ENCODE results near the gene CFL1.

CFL1 gene

DNA sequence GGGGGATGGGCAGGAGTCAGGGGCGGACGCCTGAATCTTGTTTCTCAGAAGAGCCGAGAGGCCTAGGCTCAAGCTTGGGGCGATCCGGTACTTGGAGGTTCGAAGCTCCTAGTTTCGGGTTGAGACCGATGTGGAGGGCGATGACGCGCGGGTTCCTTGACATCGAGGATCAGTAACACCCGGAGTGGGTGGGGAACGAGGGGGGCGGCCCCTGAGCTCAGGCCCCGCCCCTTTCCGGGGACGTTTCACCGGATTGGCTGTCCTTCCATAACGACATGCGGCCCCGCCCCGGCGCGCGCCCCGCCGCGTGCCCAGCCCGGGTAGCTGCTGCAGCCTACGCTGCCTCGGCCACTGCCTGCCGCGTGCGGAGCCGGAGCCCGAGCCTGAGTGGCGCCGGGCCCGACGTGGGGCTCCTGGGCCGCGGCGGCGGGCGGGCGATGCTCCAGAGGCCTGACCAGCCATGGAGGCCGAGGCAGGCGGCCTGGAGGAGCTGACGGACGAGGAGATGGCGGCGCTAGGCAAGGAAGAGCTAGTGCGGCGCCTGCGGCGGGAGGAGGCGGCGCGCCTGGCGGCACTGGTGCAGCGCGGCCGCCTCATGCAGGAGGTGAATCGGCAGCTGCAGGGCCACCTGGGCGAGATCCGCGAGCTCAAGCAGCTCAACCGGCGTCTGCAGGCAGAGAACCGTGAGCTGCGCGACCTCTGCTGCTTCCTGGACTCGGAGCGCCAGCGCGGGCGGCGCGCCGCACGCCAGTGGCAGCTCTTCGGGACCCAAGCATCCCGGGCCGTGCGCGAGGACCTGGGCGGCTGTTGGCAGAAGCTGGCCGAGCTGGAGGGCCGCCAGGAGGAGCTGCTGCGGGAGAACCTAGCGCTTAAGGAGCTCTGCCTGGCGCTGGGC is 32.6 kb upstream of the CFL1 start, which contains the start of gene CCDC85B:
Gene CCDC85B (plus strand): TSS at position 350 of the 895 bp plus-strand sequence. CDS start 111 bp downstream, at position 461.
- peak; percentile 89 for DNase-seq
- in situ Hi-C loops (cut with HindIII; ENCODE audit: low pct_ligation_motif_present, low pct_unique_long_range_greater_than_20kb, low sequenced_read_pairs) = no loop called here

DNA sequence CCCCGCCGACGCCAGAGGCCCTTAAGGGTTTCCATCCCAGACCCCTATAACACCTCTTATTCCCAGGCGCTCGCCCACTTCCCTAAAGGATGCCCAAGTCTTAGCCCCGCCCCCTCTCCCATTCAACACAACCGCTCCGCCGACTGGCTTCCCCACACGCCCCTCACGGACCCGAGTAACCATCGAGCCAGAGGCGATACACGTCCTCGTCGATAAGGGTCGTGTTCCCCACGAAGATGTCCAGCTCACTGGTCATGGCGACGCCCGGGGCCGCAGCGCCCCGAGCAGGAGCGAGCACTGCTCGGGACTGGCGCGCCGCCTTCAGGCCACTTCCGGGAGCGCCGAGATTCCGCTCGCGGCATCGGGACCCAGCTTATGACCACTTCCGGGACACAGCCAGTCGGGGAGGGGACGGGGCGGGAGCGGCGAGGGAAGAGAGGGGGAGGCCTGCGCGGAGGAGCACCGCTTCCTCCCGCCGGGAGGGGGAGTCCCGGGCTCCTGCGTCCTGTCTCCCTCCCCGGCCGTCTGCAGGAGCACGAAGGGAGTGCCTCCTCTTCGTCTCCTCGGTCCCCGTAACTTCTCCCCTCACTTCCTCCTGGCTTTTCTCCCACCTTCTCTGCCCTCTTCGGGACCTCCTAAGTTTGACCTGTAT is 30.3 kb upstream of the CFL1 start, which contains the start of gene FIBP:
Gene FIBP (minus strand): TSS at position 309 of the 652 bp plus-strand sequence. CDS start 53 bp downstream, at position 256.
- peak; percentile 93 for DNase-seq
- in situ Hi-C loops (cut with HindIII; ENCODE audit: low pct_ligation_motif_present, low pct_unique_long_range_greater_than_20kb, low sequenced_read_pairs) = no loop called here

DNA sequence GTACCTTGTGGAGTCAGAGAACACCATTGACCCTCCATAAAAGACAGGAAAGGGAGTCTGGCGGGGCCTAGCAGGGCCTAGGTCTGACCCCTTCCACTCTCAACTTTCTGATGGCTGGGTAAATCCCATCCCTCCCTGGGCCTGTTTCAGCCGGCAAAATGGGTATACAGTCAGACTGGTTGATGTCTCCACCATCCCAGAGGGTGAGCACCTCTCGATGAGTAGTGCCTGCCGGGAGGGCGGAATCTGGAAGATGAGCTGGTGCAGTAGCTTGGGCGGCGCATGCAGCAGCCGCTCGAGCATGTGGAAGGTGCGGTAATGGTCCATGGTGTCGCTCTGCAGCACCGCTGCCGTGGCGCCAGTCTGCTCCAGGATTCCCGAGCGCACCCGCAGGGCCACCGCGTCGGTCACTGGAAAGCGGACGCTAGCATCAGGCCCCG is 29.8 kb upstream of the CFL1 start:
- peak; percentile 45 for DNase-seq
- in situ Hi-C loops (cut with HindIII; ENCODE audit: low pct_ligation_motif_present, low pct_unique_long_range_greater_than_20kb, low sequenced_read_pairs) = no loop called here

DNA sequence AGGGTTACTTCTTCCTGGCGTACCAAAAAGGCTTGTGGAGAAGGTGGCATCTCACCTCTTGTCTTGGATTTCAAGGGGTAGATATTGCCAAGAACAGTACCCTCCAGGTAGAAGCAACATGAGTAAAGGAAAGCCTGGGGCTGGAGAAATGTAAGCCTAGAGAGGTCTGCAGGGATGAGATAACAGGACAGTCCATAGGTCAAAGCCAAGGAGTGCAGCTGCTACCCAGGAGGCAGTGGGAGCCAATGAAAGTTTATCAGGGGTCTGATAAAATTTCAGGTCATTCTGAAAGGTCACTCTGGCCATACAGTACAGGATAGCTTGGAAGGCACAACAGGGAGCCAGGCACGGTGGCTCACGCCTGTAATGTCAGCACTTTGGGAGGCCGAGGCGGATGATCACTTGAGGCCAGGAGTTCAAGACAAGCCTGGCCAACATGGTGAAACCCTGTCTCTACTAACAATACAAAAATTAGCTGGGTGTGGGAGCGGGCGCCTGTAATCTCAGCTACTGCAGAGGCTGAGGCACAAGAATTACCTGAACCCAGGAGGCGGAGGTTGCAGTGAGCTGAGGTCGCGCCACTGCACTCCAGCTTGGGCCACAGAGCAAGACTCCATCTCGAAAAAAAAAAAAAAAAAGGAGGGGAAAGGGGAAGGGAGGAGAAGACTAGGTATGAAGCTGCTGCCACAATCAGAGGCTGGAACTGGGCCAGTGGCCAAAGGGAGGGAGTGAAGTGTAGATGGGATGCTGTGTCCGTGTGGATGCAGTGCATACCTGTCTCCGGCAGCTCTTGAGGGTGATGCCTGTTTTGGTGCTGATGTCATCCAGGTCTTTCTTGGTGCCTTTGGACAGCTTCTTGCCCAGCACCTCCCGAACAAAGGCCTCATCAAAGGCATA is 29.1 kb upstream of the CFL1 start:
- DNase-seq = no peak
- in situ Hi-C loops (cut with HindIII; ENCODE audit: low pct_ligation_motif_present, low pct_unique_long_range_greater_than_20kb, low sequenced_read_pairs) = no loop called here

GRCh38 chr11:65885808-65886536 is 28.0 kb upstream of the CFL1 start:
- no peak for DNase-seq
- in situ Hi-C loops (cut with HindIII; ENCODE audit: low pct_ligation_motif_present, low pct_unique_long_range_greater_than_20kb, low sequenced_read_pairs) = no loop called here

DNA sequence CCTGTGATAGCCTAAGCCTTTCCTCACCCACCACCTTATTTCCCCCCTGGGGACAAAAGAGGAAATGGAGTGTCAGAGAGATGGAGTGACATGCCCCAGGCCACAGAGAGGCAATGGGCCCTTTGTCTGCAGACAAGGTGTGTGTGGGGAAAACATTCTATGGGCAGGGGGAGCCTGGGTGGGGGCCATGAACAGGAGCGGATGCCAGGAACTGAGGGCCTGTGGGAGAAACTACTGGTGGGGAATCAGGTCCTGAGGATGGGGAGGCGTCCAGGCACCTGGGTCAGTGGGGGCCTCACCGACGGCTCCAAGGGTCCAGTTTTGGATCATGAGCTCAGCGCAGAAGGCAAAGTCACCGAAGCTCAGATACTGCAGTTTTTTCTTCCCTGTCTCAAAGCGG is 27.3 kb upstream of the CFL1 start:
- DNase-seq = no peak
- in situ Hi-C loops (cut with HindIII; ENCODE audit: low pct_ligation_motif_present, low pct_unique_long_range_greater_than_20kb, low sequenced_read_pairs) = no loop called here

DNA sequence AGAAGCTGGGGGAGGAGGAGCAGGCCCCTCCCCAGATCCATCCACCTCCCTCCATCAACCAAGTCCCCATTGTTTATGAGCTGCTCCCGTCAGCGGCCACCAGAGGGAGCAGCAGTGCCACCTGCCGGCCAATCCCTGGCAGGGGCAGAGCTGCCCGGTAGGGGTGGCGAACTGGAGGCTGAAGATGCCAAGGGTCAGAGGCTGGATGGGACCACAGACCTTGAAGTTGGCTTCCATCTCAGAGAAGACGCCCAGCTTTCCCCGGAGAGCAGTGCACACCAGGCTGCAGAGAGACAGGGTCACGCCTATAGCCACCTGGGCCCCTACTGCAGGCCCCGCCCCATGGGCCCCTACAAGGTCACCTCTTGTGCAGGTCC is 26.7 kb upstream of the CFL1 start:
- DNase-seq = peak; percentile 72
- in situ Hi-C loops (cut with HindIII; ENCODE audit: low pct_ligation_motif_present, low pct_unique_long_range_greater_than_20kb, low sequenced_read_pairs) = no loop called here

- no peak for DNase-seq
- in situ Hi-C loops (cut with HindIII; ENCODE audit: low pct_ligation_motif_present, low pct_unique_long_range_greater_than_20kb, low sequenced_read_pairs) = no loop called here
These were observed 26.1 kb upstream of the CFL1 start for GRCh38 chr11:65883786-65884715.

- DNase-seq = no peak
- in situ Hi-C loops (cut with HindIII; ENCODE audit: low pct_ligation_motif_present, low pct_unique_long_range_greater_than_20kb, low sequenced_read_pairs) = no loop called here
These were observed 25.2 kb upstream of the CFL1 start for GRCh38 chr11:65883058-65883761.

DNA sequence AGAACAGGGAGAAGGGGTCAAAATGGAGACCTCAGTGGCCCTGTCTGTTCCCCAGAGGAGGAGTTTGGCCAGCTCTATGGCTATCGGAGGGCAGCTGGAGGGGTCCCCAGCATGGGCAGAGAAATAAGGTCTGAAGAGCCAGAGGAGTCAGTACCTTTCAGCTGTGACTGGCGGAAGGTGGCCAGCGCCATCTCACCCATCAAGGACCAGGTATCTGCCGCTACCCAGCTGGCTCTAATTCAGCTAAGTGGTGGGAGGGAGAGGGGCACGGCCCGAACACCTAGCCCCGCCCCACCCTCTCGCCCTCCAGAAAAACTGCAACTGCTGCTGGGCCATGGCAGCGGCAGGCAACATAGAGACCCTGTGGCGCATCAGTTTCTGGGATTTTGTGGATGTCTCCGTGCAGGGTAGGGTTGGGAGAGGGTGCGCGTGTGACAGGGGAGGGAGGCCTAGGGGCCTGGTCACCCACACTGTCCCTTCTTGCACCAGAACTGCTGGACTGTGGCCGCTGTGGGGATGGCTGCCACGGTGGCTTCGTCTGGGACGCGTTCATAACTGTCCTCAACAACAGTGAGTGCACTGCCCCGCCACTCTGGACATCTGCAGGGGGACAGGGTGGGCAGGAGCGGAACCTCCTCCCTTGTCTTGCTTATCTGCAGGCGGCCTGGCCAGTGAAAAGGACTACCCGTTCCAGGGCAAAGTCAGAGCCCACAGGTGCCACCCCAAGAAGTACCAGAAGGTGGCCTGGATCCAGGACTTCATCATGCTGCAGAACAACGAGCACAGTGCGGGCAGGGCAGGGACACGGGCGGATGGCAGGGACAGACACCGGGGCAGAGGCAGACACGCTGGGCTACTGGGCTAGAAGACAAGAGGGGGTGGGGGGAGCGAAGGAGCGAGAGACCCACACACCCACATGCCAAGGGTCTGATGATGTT is 24.4 kb upstream of the CFL1 start:
- no peak for DNase-seq
- in situ Hi-C loops (cut with HindIII; ENCODE audit: low pct_ligation_motif_present, low pct_unique_long_range_greater_than_20kb, low sequenced_read_pairs) = no loop called here

- DNase-seq = no peak
- in situ Hi-C loops (cut with HindIII; ENCODE audit: low pct_ligation_motif_present, low pct_unique_long_range_greater_than_20kb, low sequenced_read_pairs) = no loop called here
These were observed 23.0 kb upstream of the CFL1 start for GRCh38 chr11:65880844-65881421.

- no peak for DNase-seq
- in situ Hi-C loops (cut with HindIII; ENCODE audit: low pct_ligation_motif_present, low pct_unique_long_range_greater_than_20kb, low sequenced_read_pairs) = no loop called here
These were observed 22.0 kb upstream of the CFL1 start for GRCh38 chr11:65880027-65880426.

GRCh38 chr11:65879617-65880016 is 21.6 kb upstream of the CFL1 start, which contains the start of gene CTSW:
TSS of gene CTSW (plus strand) at chr11:65879837. CDS start at chr11:65879855, 18 bp downstream.
- in situ Hi-C loops (cut with HindIII; ENCODE audit: low pct_ligation_motif_present, low pct_unique_long_range_greater_than_20kb, low sequenced_read_pairs) = no loop called here

GRCh38 chr11:65873318-65874156 is 15.6 kb upstream of the CFL1 start:
- DNase-seq = peak; percentile 87
- in situ Hi-C loops (cut with HindIII; ENCODE audit: low pct_ligation_motif_present, low pct_unique_long_range_greater_than_20kb, low sequenced_read_pairs) = no loop called here

More at GRCh38 chr11:65879617-65880016, 21.6 kb upstream of the CFL1 start, which contains the start of gene CTSW:
- DNase-seq = no peak
